Measurements from ENCODE around the gene ASPHD2.

- no peak for TF ChIP-seq POLR2A (IDR thresholded peaks at IDR 0.05; ENCODE audit: low read depth, low read length)
- TF ChIP-seq CTCF (IDR thresholded peaks at IDR 0.05 in 2 of 3, conservative IDR thresholded peaks at IDR 0.05 in 1 of 3; ENCODE audit: control insufficient read depth in 2 of 3, extremely low read depth in 1 of 3, insufficient read depth in 1 of 3, low read depth in 3 of 3, low read length in 3 of 3) = no peak
- no peak for TF ChIP-seq CHD2 (IDR thresholded peaks at IDR 0.05; ENCODE audit: borderline replicate concordance, low read depth, low read length)
- no peak for TF ChIP-seq NRF1 (conservative IDR thresholded peaks at IDR 0.05; ENCODE audit: low read depth, low read length)
- TF ChIP-seq JUND (IDR thresholded peaks at IDR 0.05; ENCODE audit: low read depth, low read length) = no peak
Measured at GRCh38 chr22:26442086-26442756, 13.2 kb downstream of the ASPHD2 start.
